ENCODE measurements around the gene HSPBP1. TPM values are rescaled to one million over a fixed set of nuclear protein-coding genes. Genes with fewer than 3 reads are reported as not detected.

HSPBP1 gene
- total and polyA plus RNA-seq, 2 of the 13 experiments (the other 11 are each of a cell fraction or from before 2014, with no cell fraction given) = 22.3 to 33.7 TPM

GRCh38 chr19:55289117-55289796 is 9.3 kb upstream of the HSPBP1 start:
- Histone ChIP-seq H3K4me1 (ENCODE audit: insufficient read depth, low read length) (peaks cover 25% of the 10 kb centered on the region), H3K36me3 (replicated peaks in 1 of 2; ENCODE audit: control insufficient read depth in 1 of 2, insufficient read depth in 2 of 2, low read length in 2 of 2) (no peaks in the 10 kb centered on the region), H3K79me2 (ENCODE audit: insufficient read depth, low read length) (no peaks in the 10 kb centered on the region), H4K20me1 (ENCODE audit: insufficient read depth, low read length) (no peaks in the 10 kb centered on the region), H3K9ac (ENCODE audit: insufficient read depth, low read depth, low read length) (no peak overlapping the region), H3K27me3 (ENCODE audit: control insufficient read depth in 1 of 2, insufficient read depth in 2 of 2, low read length in 2 of 2) (peaks cover 0 to 21% of the 10 kb centered on the region in 2 experiments), H3K4me3 (replicated peaks in 1 of 3; ENCODE audit: insufficient read depth in 1 of 3, low read depth in 2 of 3, low read length in 3 of 3) (no peak overlapping the region), H3K4me2 (ENCODE audit: low read depth, low read length) (no peak overlapping the region), H3K9me3 (ENCODE audit: low read length) (no peaks in the 10 kb centered on the region), H2AFZ (ENCODE audit: low read length) (no peak overlapping the region), H3K27ac (ENCODE audit: extremely low read length, insufficient read depth, low read length) (no peak overlapping the region)
- ChIA-PET CTCF (ENCODE audit: low intra/inter-chr PET ratio, low total read pairs) (no interaction called here), POLR2A (no interaction called here)
- TF ChIP-seq ZNF282 (IDR thresholded peaks at IDR 0.05; ENCODE audit: partially characterized antibody) (no peak), ZNF143 (CRISPR knock-in tag; IDR thresholded peaks at IDR 0.05) (peak; percentile 76), THAP11 (CRISPR knock-in tag; IDR thresholded peaks at IDR 0.05) (peak; percentile 90), GABPA (IDR thresholded peaks at IDR 0.05; ENCODE audit: low read depth, low read length) (no peak), GABPA (CRISPR knock-in tag; IDR thresholded peaks at IDR 0.05; ENCODE audit: low read depth) (0 out of 2 replicates have a peak, but pooled peaks have one; percentile 14)
- no TSS peak for BruUV-seq (replicated peaks)
- no peak for DNase-seq (ENCODE audit: low spot score)
- no peak for FAIRE-seq
- intact Hi-C loops (cut with micrococcal nuclease; ENCODE audit: unreplicated experiment) = no loop called here
- no peak for ATAC-seq
- WGBS (ENCODE audit: low lambda C conversion rate) = 44% methylated on average over 8 of the region's 9 CpGs
- in situ Hi-C loops (cut with HindIII; ENCODE audit: extremely low pct_ligation_motif_present, low pct_unique_long_range_greater_than_20kb) = no loop called here

- peaks cover 0 to 29% of the 10 kb centered on the region in 2 experiments for H3K27me3 ChIP-seq (ENCODE audit: control insufficient read depth in 1 of 2, insufficient read depth in 2 of 2, low read length in 2 of 2)
- DNase-seq (ENCODE audit: low spot score) (no peak), FAIRE-seq (no peak), ATAC-seq (peak; percentile 24)
- H4K20me1 ChIP-seq (ENCODE audit: insufficient read depth, low read length) = no peaks in the 10 kb centered on the region
- H3K9ac ChIP-seq (ENCODE audit: insufficient read depth, low read depth, low read length) = no peak overlapping the region
- no peak overlapping the region for H3K4me3 ChIP-seq (replicated peaks in 1 of 3; ENCODE audit: insufficient read depth in 1 of 3, low read depth in 2 of 3, low read length in 3 of 3)
- H3K4me1 ChIP-seq (ENCODE audit: insufficient read depth, low read length) = peaks cover 25% of the 10 kb centered on the region
- no peaks in the 10 kb centered on the region for H3K79me2 ChIP-seq (ENCODE audit: insufficient read depth, low read length)
- intact Hi-C loops (cut with micrococcal nuclease; ENCODE audit: unreplicated experiment) (no loop called here), in situ Hi-C loops (cut with HindIII; ENCODE audit: extremely low pct_ligation_motif_present, low pct_unique_long_range_greater_than_20kb) (no loop called here)
- BruUV-seq (replicated peaks) = no TSS peak
- H3K36me3 ChIP-seq (replicated peaks in 1 of 2; ENCODE audit: control insufficient read depth in 1 of 2, insufficient read depth in 2 of 2, low read length in 2 of 2) = no peaks in the 10 kb centered on the region
- CTCF ChIA-PET (ENCODE audit: low intra/inter-chr PET ratio, low total read pairs) = no interaction called here
- no peaks in the 10 kb centered on the region for H3K9me3 ChIP-seq (ENCODE audit: low read length)
- no peak overlapping the region for H3K4me2 ChIP-seq (ENCODE audit: low read depth, low read length)
- POLR2A ChIA-PET = interaction anchor here (0.8 to 0.9 kb wide), 2 partner anchors 14 to 28 kb away, joined by 3 to 4 read pairs; partner anchors contain the start of gene PPP6R1
- no peak overlapping the region for H3K27ac ChIP-seq (ENCODE audit: extremely low read length, insufficient read depth, low read length)
- H2AFZ ChIP-seq (ENCODE audit: low read length) = no peak overlapping the region
- WGBS (ENCODE audit: low lambda C conversion rate) = 34% methylated on average over 3 of the region's 21 CpGs
- no peak for TF ChIP-seq CHD4 (IDR thresholded peaks at IDR 0.05; ENCODE audit: borderline replicate concordance, low read length)
- TF ChIP-seq ZNF75D (CRISPR knock-in tag; IDR thresholded peaks at IDR 0.05; ENCODE audit: borderline replicate concordance) = no peak
- no peak for TF ChIP-seq SOX6 (IDR thresholded peaks at IDR 0.05)
- no peak for TF ChIP-seq SOX6 (CRISPR knock-in tag; IDR thresholded peaks at IDR 0.05)
- TF ChIP-seq ZNF883 (CRISPR knock-in tag; IDR thresholded peaks at IDR 0.05; ENCODE audit: not compliant biosample characterization) = no peak
- TF ChIP-seq KLF6 (CRISPR knock-in tag; IDR thresholded peaks at IDR 0.05) = no peak
- no peak for TF ChIP-seq TIGD3 (CRISPR knock-in tag; IDR thresholded peaks at IDR 0.05; ENCODE audit: borderline replicate concordance)
- TF ChIP-seq TFAP4 (IDR thresholded peaks at IDR 0.05; ENCODE audit: borderline replicate concordance, low read depth) = peak; percentile 15; the same call in 1 of the 2 replicates
- no peak for TF ChIP-seq YEATS4 (CRISPR knock-in tag; IDR thresholded peaks at IDR 0.05; ENCODE audit: borderline replicate concordance)
- no peak for TF ChIP-seq ZNF703 (CRISPR knock-in tag; IDR thresholded peaks at IDR 0.05; ENCODE audit: borderline replicate concordance)
- TF ChIP-seq ZNF468 (CRISPR knock-in tag; IDR thresholded peaks at IDR 0.05) = no peak
Measured at GRCh38 chr19:55287361-55288079, 7.6 kb upstream of the HSPBP1 start.

All from HepG2 (cell line).